OCI-LY3 (cell line): Measurements from ENCODE around the gene RNF220.

Experiments used
- H2AFZ ChIP-seq: fragments of 200-600, 300-600 bp; shearing (Covaris generic); 2 replicates; pipeline ENCODE4 v1.6.0; 2014; ENCODE audit warnings: antibody characterized with exemption, low read depth, low read length
- H3K27ac ChIP-seq: fragments of 200-600, 300-600 bp; sonication (generic); 2 replicates; pipeline ENCODE4 v1.5.1; 2014; ENCODE audit warnings: mild to moderate bottlenecking, low read length, moderate library complexity, mixed read lengths
- H3K27me3 ChIP-seq: fragments of 200-600, 300-600 bp; sonication (generic); 2 replicates; pipeline ENCODE4 v1.6.1; 2014; ENCODE audit warnings: low read depth, low read length, mixed read lengths
- H3K36me3 ChIP-seq: fragments of 200-600, 300-600 bp; sonication (generic); replicated peaks from 2 replicates; pipeline ENCODE3; 2014; ENCODE audit warnings: low read depth, low read length, mixed read lengths
- H3K4me1 ChIP-seq: fragments of 300-600, 200-600 bp; sonication (generic); 2 replicates; pipeline ENCODE4 v1.6.1; 2014; ENCODE audit warnings: low read length, mixed read lengths
- H3K4me2 ChIP-seq: fragments of 200-600, 300-600 bp; sonication (generic); 2 replicates; pipeline ENCODE4 v1.6.1; 2014; ENCODE audit warnings: low read length, mixed read lengths
- H3K4me3 ChIP-seq: fragments of 300-600, 200-600 bp; sonication (generic); 2 replicates; pipeline ENCODE4 v1.5.1; 2014; ENCODE audit warnings: antibody characterized with exemption, mild to moderate bottlenecking, low read length, moderate library complexity
- H3K79me2 ChIP-seq: fragments of 300-600, 200-600 bp; shearing (Covaris generic); 2 replicates; pipeline ENCODE4 v1.6.1; 2014; ENCODE audit warnings: mild to moderate bottlenecking, low read length, mixed read lengths
- H3K9ac ChIP-seq: fragments of 300-600, 200-600 bp; shearing (Covaris generic); 2 replicates; pipeline ENCODE4 v1.6.0; 2014; ENCODE audit warnings: mild to moderate bottlenecking, low read length, moderate library complexity
- H3K9me3 ChIP-seq: fragments of 200-600, 300-600 bp; shearing (Covaris generic); 2 replicates; pipeline ENCODE4 v1.6.1; 2014; ENCODE audit warnings: low read length, mixed read lengths; ENCODE audit not compliant: insufficient read depth
- H4K20me1 ChIP-seq: fragments of 200-600, 300-600 bp; sonication (generic); 2 replicates; pipeline ENCODE4 v1.6.1; 2016; ENCODE audit warnings: low read length, mixed read lengths; ENCODE audit not compliant: insufficient read depth
- EZH2phosphoT487 ChIP-seq: fragments of 200-600 bp; shearing (Covaris generic); IDR thresholded peaks from 2 replicates; pipeline ENCODE4 v1.6.1; 2018; ENCODE audit warnings: antibody characterized with exemption, mixed run types, low read depth
- TF ChIP-seq, protein P1 (sequence below): fragments of 200-600, 300-600 bp; sonication (generic); IDR thresholded peaks from 2 replicates; pipeline ENCODE4 v1.5.1; 2014; ENCODE audit warnings: antibody characterized with exemption, low read length, low read depth

Gene RNF220

DNA sequence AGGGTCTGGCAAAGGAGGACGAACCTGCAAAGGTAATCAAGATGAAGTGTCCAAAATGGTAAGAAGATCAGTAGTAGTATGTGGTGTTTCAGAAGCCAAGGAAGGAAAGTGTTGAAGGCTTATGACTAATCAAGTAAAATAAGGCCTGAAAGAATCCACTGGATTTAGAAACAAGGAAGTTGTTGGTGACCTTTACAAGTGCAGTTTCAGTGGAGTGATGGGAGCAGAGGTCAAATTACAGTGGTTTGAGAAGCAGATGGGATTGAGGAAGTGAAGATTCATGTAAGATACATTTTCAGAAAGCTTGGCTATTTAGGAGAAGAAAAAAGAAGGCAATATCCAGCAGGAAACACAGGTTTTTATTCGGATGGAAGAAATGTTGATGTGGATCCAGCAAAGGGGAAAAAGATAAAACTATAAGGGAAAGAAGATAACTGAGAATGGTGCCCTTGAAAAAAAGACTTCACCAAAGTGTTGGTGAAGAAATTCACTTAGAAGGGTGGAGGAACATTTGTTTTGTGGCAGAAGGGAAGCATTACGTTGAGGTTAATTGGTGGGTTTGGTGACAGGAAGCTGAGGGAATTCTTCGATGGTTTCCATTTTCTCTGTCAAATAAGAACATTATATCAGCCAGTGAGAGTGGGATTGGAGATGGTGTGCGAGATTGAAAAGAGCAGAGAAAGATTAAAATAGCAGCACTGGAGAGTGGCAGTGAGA, 271.6 kb downstream of the RNF220 start:
- no peak overlapping the region for H2AFZ ChIP-seq

DNA sequence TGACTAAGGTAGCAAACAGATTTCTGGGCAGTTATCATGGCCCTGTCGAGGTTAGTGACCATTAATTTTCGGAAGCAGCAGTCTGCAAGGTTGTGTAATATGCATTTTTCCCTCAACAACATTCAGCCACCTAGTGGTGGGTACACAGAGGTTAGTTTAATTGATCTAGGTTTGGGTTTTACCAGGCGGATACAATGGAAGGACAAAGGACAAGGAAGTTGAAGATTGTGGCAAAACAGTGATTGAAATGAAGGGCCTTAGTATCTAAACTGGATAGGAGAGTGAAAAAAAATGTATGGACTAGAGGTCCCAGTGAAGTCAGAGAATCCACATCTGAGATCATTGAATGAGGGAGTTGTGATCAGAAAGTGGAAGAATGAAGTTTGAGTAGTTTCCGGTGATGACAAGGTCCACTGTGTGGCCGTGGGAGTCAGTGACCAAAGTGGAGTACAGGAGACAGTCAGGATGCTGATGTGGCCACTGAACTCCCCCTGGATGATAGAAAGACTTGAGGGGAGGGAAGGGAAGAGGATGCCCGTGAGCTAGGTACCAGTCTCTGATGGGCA, 272.2 kb downstream of the RNF220 start:
- no peaks in the 10 kb centered on the region for H3K9me3 ChIP-seq
- H3K36me3 ChIP-seq, result no peaks in the 10 kb centered on the region
- H2AFZ ChIP-seq, result no peak overlapping the region
- H3K4me3 ChIP-seq, result no peak overlapping the region
- H3K27ac ChIP-seq, result no peak overlapping the region
- peak overlapping the region; percentile 59 for H3K4me2 ChIP-seq
- H4K20me1 ChIP-seq, result no peaks in the 10 kb centered on the region
- H3K79me2 ChIP-seq, result no peaks in the 10 kb centered on the region
- no peak overlapping the region for H3K9ac ChIP-seq
- H3K4me1 ChIP-seq, result peaks cover 25% of the 10 kb centered on the region
- no peaks in the 10 kb centered on the region for H3K27me3 ChIP-seq
- TF ChIP-seq, protein P1, sequence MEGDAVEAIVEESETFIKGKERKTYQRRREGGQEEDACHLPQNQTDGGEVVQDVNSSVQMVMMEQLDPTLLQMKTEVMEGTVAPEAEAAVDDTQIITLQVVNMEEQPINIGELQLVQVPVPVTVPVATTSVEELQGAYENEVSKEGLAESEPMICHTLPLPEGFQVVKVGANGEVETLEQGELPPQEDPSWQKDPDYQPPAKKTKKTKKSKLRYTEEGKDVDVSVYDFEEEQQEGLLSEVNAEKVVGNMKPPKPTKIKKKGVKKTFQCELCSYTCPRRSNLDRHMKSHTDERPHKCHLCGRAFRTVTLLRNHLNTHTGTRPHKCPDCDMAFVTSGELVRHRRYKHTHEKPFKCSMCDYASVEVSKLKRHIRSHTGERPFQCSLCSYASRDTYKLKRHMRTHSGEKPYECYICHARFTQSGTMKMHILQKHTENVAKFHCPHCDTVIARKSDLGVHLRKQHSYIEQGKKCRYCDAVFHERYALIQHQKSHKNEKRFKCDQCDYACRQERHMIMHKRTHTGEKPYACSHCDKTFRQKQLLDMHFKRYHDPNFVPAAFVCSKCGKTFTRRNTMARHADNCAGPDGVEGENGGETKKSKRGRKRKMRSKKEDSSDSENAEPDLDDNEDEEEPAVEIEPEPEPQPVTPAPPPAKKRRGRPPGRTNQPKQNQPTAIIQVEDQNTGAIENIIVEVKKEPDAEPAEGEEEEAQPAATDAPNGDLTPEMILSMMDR, result peak; percentile 50
- TF ChIP-seq EZH2phosphoT487, result no peak

More for the DNA sequence above, 271.6 kb downstream of the RNF220 start:
- no peaks in the 10 kb centered on the region for H4K20me1 ChIP-seq
- H3K4me1 ChIP-seq, result peaks cover 25% of the 10 kb centered on the region
- peak overlapping the region; percentile 9; the same call in 1 of the 2 replicates for H3K4me3 ChIP-seq
- TF ChIP-seq, protein P1, result no peak
- no peak for TF ChIP-seq EZH2phosphoT487
- H3K27me3 ChIP-seq, result no peaks in the 10 kb centered on the region
- H3K9ac ChIP-seq, result no peak overlapping the region; the same call in 1 of the 2 replicates
- peak overlapping the region; percentile 34 for H3K27ac ChIP-seq
- no peaks in the 10 kb centered on the region for H3K79me2 ChIP-seq
- no peaks in the 10 kb centered on the region for H3K9me3 ChIP-seq
- no peaks in the 10 kb centered on the region for H3K36me3 ChIP-seq
- H3K4me2 ChIP-seq, result peak overlapping the region; percentile 59

DNA sequence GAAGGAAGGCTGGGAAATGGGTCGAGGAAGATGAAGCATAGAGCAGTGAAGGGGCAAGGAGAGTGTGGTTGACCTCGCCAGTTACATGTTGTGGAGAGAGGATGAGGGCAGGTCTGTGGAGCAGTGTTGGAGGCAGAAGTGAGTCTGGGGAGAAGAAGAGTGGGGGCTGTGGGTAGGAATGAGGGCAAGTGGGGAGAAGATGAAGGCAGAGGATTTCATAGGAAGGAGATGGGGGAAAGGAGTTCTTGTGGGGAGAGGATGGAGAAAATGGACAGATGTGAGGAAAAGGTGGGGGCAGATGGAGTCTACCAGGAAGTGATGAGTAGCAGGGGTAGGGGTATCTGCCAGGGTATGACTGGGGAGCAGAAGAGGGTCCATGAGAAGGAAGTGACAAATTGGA, 273.1 kb downstream of the RNF220 start:
- no peak overlapping the region for H3K27ac ChIP-seq
- H3K4me1 ChIP-seq, result peaks cover 25% of the 10 kb centered on the region
- H2AFZ ChIP-seq, result no peak overlapping the region
- TF ChIP-seq, protein P1, result no peak
- no peak for TF ChIP-seq EZH2phosphoT487
- H3K36me3 ChIP-seq, result no peaks in the 10 kb centered on the region
- H3K9me3 ChIP-seq, result no peaks in the 10 kb centered on the region
- H3K9ac ChIP-seq, result no peak overlapping the region
- no peaks in the 10 kb centered on the region for H3K79me2 ChIP-seq
- H3K27me3 ChIP-seq, result no peaks in the 10 kb centered on the region
- no peak overlapping the region for H3K4me2 ChIP-seq
- no peaks in the 10 kb centered on the region for H4K20me1 ChIP-seq
- no peak overlapping the region for H3K4me3 ChIP-seq

DNA sequence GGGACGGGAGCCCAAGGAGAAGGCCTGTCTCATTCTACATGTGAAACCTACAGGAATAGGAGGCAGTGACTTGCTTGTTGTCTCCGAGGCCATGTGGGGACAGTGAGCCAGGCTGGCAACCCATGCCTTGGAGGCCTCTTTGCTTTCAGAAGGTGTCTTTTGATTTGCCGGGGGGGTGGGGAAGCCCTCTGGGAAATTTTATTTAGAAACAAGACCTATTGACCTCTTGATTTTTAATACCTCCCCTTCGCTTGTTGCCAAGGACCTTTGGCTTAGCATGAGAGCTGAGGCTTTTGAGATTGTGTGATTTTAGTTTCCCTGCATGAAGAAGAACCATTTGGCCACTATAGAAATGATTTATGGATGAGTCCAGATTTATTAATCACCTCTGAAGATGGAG, 273.6 kb downstream of the RNF220 start:
- H4K20me1 ChIP-seq, result no peaks in the 10 kb centered on the region
- no peak overlapping the region for H3K27ac ChIP-seq
- H3K4me1 ChIP-seq, result peaks cover 20% of the 10 kb centered on the region
- no peaks in the 10 kb centered on the region for H3K27me3 ChIP-seq
- H3K4me3 ChIP-seq, result no peak overlapping the region
- H3K4me2 ChIP-seq, result no peak overlapping the region
- H3K9me3 ChIP-seq, result no peaks in the 10 kb centered on the region
- H2AFZ ChIP-seq, result no peak overlapping the region
- H3K36me3 ChIP-seq, result no peaks in the 10 kb centered on the region
- TF ChIP-seq EZH2phosphoT487, result no peak
- TF ChIP-seq, protein P1, result no peak
- H3K9ac ChIP-seq, result no peak overlapping the region
- no peaks in the 10 kb centered on the region for H3K79me2 ChIP-seq
